ENCODE data around the gene RYR2. TPM values are rescaled to one million over a fixed set of nuclear protein-coding genes. Genes with fewer than 3 reads are reported as not detected.

The RYR2 gene
- total RNA-seq, 1 donor from 2014 or later: 0.90 TPM

DNA sequence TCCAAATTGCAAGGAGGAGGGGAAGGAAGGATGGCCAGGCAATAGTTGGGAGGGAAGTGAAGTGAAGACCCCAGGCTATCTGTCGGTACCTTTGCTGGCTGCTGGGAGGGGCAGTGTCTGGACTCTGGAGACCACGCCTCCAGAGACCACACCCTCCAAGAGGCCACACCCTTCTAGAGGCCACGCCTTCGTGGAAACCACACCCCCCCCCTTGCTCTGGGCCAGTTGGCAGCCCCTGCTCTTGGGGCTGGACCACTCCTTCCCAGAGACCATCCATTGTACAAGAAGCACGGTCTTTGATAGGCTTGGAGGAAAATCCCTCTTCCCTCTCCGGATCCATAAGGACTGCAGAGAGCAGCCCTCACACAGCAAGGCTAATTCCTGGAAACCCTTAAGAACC is 73.1 kb downstream of the RYR2 start:
- TF ChIP-seq EZH2 (IDR thresholded peaks at IDR 0.05): no peak
- TF ChIP-seq EZH2phosphoT487 (IDR thresholded peaks at IDR 0.05): no peak
- TF ChIP-seq, protein P1, sequence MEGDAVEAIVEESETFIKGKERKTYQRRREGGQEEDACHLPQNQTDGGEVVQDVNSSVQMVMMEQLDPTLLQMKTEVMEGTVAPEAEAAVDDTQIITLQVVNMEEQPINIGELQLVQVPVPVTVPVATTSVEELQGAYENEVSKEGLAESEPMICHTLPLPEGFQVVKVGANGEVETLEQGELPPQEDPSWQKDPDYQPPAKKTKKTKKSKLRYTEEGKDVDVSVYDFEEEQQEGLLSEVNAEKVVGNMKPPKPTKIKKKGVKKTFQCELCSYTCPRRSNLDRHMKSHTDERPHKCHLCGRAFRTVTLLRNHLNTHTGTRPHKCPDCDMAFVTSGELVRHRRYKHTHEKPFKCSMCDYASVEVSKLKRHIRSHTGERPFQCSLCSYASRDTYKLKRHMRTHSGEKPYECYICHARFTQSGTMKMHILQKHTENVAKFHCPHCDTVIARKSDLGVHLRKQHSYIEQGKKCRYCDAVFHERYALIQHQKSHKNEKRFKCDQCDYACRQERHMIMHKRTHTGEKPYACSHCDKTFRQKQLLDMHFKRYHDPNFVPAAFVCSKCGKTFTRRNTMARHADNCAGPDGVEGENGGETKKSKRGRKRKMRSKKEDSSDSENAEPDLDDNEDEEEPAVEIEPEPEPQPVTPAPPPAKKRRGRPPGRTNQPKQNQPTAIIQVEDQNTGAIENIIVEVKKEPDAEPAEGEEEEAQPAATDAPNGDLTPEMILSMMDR (IDR thresholded peaks at IDR 0.05): no peak
- H3K4me2 ChIP-seq: no peak overlapping the region
- Mint-ChIP-seq H3K4me1 (no peaks in the 10 kb centered on the region), H3K27me3 (ENCODE audit: insufficient read depth, low read depth) (peaks cover 2% of the 10 kb centered on the region), H3K36me3 (no peaks in the 10 kb centered on the region), H3K27ac (no peak overlapping the region), H3K4me3 (no peak overlapping the region), H3K9me3 (no peaks in the 10 kb centered on the region)
- no peak overlapping the region for H3K4me3 ChIP-seq
- no peaks in the 10 kb centered on the region for H3K27me3 ChIP-seq
- H3K27ac ChIP-seq: no peak overlapping the region
- no peak overlapping the region for H2AFZ ChIP-seq (replicated peaks)
- H3K79me2 ChIP-seq (ENCODE audit: low read depth): no peaks in the 10 kb centered on the region
- peaks cover 4% of the 10 kb centered on the region for H3F3A ChIP-seq (ENCODE audit: low read depth)
- H3K36me3 ChIP-seq: no peaks in the 10 kb centered on the region
- no peaks in the 10 kb centered on the region for H3K9me3 ChIP-seq (ENCODE audit: low read depth)
- DNase-seq (ENCODE audit: low spot score): peak; percentile 49
- no peaks in the 10 kb centered on the region for H4K20me1 ChIP-seq (ENCODE audit: low read depth)
- H3K9ac ChIP-seq: no peak overlapping the region
- peaks cover 4% of the 10 kb centered on the region for H3K4me1 ChIP-seq

DNA sequence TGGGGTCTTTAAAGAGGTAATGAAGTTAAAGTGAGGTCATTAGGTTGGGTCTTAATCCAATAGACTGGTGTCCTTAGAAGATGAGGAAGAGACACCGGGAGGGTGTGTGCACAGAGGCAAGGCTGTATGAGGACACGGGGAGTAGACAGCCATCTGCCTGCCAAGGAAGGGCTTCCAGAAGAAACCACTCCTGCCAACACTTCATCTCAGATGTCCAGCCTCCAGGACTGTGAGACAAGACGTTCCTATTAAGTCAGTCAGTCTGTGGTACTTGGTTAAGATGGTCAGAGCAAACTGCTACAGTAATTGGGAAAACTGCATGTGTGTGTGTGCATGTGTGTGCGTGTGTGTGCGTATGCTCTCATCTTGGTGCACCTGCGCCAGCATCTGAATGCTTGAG is 77.1 kb downstream of the RYR2 start:
- no peaks in the 10 kb centered on the region for H3K9me3 ChIP-seq (ENCODE audit: low read depth)
- H3K36me3 ChIP-seq: no peaks in the 10 kb centered on the region
- H3K27me3 Mint-ChIP-seq (ENCODE audit: insufficient read depth, low read depth): no peaks in the 10 kb centered on the region
- H4K20me1 ChIP-seq (ENCODE audit: low read depth): no peaks in the 10 kb centered on the region
- peaks cover 4% of the 10 kb centered on the region for H3K4me1 ChIP-seq
- H3K27ac ChIP-seq: no peak overlapping the region
- H3K79me2 ChIP-seq (ENCODE audit: low read depth): no peaks in the 10 kb centered on the region
- no peak overlapping the region for H2AFZ ChIP-seq (replicated peaks)
- DNase-seq (ENCODE audit: low spot score): no peak
- no peak overlapping the region for H3K4me3 ChIP-seq
- no peak overlapping the region for H3K4me2 ChIP-seq
- H3K27ac Mint-ChIP-seq: no peak overlapping the region
- H3K36me3 Mint-ChIP-seq: no peaks in the 10 kb centered on the region
- no peaks in the 10 kb centered on the region for H3K27me3 ChIP-seq
- no peak overlapping the region for H3K9ac ChIP-seq
- no peaks in the 10 kb centered on the region for H3K4me1 Mint-ChIP-seq
- peaks cover 4% of the 10 kb centered on the region for H3F3A ChIP-seq (ENCODE audit: low read depth)
- H3K9me3 Mint-ChIP-seq: no peaks in the 10 kb centered on the region
- H3K4me3 Mint-ChIP-seq: no peak overlapping the region
- TF ChIP-seq, protein P1 (IDR thresholded peaks at IDR 0.05): no peak
- TF ChIP-seq EZH2phosphoT487 (IDR thresholded peaks at IDR 0.05) (no peak), EZH2 (IDR thresholded peaks at IDR 0.05) (no peak)

DNA sequence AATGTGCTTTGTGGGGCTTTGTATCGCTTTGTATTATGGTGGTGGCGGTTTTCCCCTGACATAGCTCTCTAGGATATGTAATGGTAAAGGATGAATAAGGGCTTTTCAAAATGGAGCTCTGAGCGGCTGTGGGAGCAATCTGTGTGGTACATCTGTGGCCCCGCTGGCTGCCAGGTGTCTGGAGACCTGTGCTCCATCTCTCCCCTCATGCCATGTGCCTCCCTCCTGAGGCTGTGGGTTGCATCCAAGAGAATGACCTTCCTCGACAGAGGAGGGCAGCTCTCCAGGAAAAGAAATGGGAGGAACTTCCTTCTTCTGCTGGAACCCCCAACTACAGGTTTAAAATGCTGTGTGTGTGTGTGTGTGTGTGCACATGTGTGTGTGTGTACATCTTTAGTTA is 78.7 kb downstream of the RYR2 start:
- H3K4me2 ChIP-seq: no peak overlapping the region
- no peak overlapping the region for H3K9ac ChIP-seq
- Mint-ChIP-seq H3K9me3 (peaks cover 5% of the 10 kb centered on the region), H3K27ac (no peak overlapping the region), H3K4me1 (no peaks in the 10 kb centered on the region), H3K4me3 (no peak overlapping the region), H3K27me3 (ENCODE audit: insufficient read depth, low read depth) (no peaks in the 10 kb centered on the region), H3K36me3 (no peaks in the 10 kb centered on the region)
- no peaks in the 10 kb centered on the region for H3K79me2 ChIP-seq (ENCODE audit: low read depth)
- no peaks in the 10 kb centered on the region for H3K27me3 ChIP-seq
- no peaks in the 10 kb centered on the region for H3F3A ChIP-seq (ENCODE audit: low read depth)
- no peaks in the 10 kb centered on the region for H3K4me1 ChIP-seq
- no peak overlapping the region for H3K4me3 ChIP-seq
- no peak overlapping the region for H3K27ac ChIP-seq
- H4K20me1 ChIP-seq (ENCODE audit: low read depth): no peaks in the 10 kb centered on the region
- no peak overlapping the region for H2AFZ ChIP-seq (replicated peaks)
- DNase-seq (ENCODE audit: low spot score): no peak
- H3K36me3 ChIP-seq: no peaks in the 10 kb centered on the region
- TF ChIP-seq EZH2phosphoT487 (IDR thresholded peaks at IDR 0.05): no peak
- TF ChIP-seq EZH2 (IDR thresholded peaks at IDR 0.05): no peak
- TF ChIP-seq, protein P1 (IDR thresholded peaks at IDR 0.05): no peak
- H3K9me3 ChIP-seq (ENCODE audit: low read depth): no peaks in the 10 kb centered on the region
